ENCODE measurements around the gene UBE2O.

Gene UBE2O

DNA sequence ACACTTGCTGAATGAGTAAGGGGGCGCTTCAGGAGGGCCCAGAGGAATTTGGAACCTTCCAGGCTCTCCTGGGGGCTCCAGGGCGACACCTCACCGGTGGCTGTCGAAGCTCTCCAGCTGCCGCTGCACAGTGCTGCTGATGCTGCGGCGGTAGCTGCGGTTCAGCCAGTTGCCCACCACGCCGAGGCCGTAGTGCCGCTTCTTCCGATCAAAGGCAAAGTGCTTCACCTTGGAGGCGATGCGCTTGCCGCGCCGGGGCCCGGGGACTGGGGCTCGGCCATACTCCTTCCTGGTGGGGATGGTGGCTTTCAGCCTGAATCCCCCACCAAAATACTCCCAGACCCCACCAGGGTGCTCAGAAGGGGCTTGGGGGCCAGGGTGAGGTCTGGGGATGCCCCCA lies 23.8 kb upstream of the UBE2O start:
- Histone ChIP-seq H3K4me1 (ENCODE audit: insufficient read depth, low read length) (no peaks in the 10 kb centered on the region), H3K36me3 (ENCODE audit: insufficient read depth, low read length) (no peaks in the 10 kb centered on the region; the same call in 1 of the 2 replicates), H3K9me3 (ENCODE audit: control insufficient read depth, insufficient read depth, low read length) (no peaks in the 10 kb centered on the region; the same call in 1 of the 2 replicates), H3K9ac (ENCODE audit: low read depth, low read length) (no peak overlapping the region)

GRCh38 chr17:76475302-76475701 lies 22.4 kb upstream of the UBE2O start:
- Histone ChIP-seq H3K36me3 (ENCODE audit: insufficient read depth, low read length) (no peaks in the 10 kb centered on the region; the same call in 1 of the 2 replicates), H3K4me1 (ENCODE audit: insufficient read depth, low read length) (no peaks in the 10 kb centered on the region), H3K9ac (ENCODE audit: low read depth, low read length) (no peak overlapping the region), H3K9me3 (ENCODE audit: control insufficient read depth, insufficient read depth, low read length) (no peaks in the 10 kb centered on the region; the same call in 1 of the 2 replicates)

DNA sequence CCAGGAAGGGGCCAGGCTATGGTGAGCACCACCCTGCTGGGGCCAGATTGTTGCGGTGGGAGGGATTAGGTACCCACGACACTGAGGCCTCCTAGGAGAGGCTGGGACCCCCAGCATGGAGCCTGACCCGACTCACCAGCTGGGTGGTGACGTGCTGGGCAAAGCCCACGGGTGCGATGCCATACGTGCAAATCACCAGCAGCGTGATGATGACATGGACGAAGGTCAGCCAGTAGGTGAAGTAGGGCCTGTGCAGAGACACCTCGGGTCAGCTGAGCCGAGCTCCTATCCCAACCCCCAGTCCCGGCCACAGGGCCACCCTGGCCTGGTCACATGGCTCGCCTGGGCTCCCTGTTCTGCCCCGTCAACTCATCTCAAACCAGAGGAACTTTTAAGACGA lies 21.9 kb upstream of the UBE2O start:
- Histone ChIP-seq H3K36me3 (ENCODE audit: insufficient read depth, low read length) (no peaks in the 10 kb centered on the region; the same call in 1 of the 2 replicates), H3K9me3 (ENCODE audit: control insufficient read depth, insufficient read depth, low read length) (no peaks in the 10 kb centered on the region; the same call in 1 of the 2 replicates), H3K4me1 (ENCODE audit: insufficient read depth, low read length) (no peaks in the 10 kb centered on the region), H3K9ac (ENCODE audit: low read depth, low read length) (no peak overlapping the region)

GRCh38 chr17:76474238-76474637 lies 21.3 kb upstream of the UBE2O start:
- H3K36me3 ChIP-seq (ENCODE audit: insufficient read depth, low read length): no peaks in the 10 kb centered on the region; the same call in 1 of the 2 replicates
- no peaks in the 10 kb centered on the region; the same call in 1 of the 2 replicates for H3K9me3 ChIP-seq (ENCODE audit: control insufficient read depth, insufficient read depth, low read length)
- no peaks in the 10 kb centered on the region for H3K4me1 ChIP-seq (ENCODE audit: insufficient read depth, low read length)
- H3K9ac ChIP-seq (ENCODE audit: low read depth, low read length): no peak overlapping the region

- no peaks in the 10 kb centered on the region; the same call in 1 of the 2 replicates for H3K36me3 ChIP-seq (ENCODE audit: insufficient read depth, low read length)
- H3K4me1 ChIP-seq (ENCODE audit: insufficient read depth, low read length): no peaks in the 10 kb centered on the region
- H3K9ac ChIP-seq (ENCODE audit: low read depth, low read length): no peak overlapping the region
- no peaks in the 10 kb centered on the region; the same call in 1 of the 2 replicates for H3K9me3 ChIP-seq (ENCODE audit: control insufficient read depth, insufficient read depth, low read length)
Observed at GRCh38 chr17:76473541-76473985, 20.6 kb upstream of the UBE2O start.

- Histone ChIP-seq H3K9ac (ENCODE audit: low read depth, low read length) (no peak overlapping the region), H3K9me3 (ENCODE audit: control insufficient read depth, insufficient read depth, low read length) (no peaks in the 10 kb centered on the region; the same call in 1 of the 2 replicates), H3K4me1 (ENCODE audit: insufficient read depth, low read length) (no peaks in the 10 kb centered on the region; the same call in 1 of the 2 replicates), H3K36me3 (ENCODE audit: insufficient read depth, low read length) (no peaks in the 10 kb centered on the region; the same call in 1 of the 2 replicates)
Observed at GRCh38 chr17:76472726-76473125, 19.8 kb upstream of the UBE2O start.

GRCh38 chr17:76472258-76472645 lies 19.3 kb upstream of the UBE2O start:
- peaks cover 1% of the 10 kb centered on the region; the same call in 1 of the 2 replicates for H3K4me1 ChIP-seq (ENCODE audit: insufficient read depth, low read length)
- H3K9ac ChIP-seq (ENCODE audit: low read depth, low read length): no peak overlapping the region
- no peaks in the 10 kb centered on the region; the same call in 1 of the 2 replicates for H3K9me3 ChIP-seq (ENCODE audit: control insufficient read depth, insufficient read depth, low read length)

GRCh38 chr17:76471498-76472257 lies 18.7 kb upstream of the UBE2O start:
- Histone ChIP-seq H3K9ac (ENCODE audit: low read depth, low read length) (no peak overlapping the region), H3K36me3 (ENCODE audit: insufficient read depth, low read length) (no peaks in the 10 kb centered on the region; the same call in 1 of the 2 replicates), H3K9me3 (ENCODE audit: control insufficient read depth, insufficient read depth, low read length) (no peaks in the 10 kb centered on the region; the same call in 1 of the 2 replicates), H3K4me1 (ENCODE audit: insufficient read depth, low read length) (peaks cover 3% of the 10 kb centered on the region; the same call in 1 of the 2 replicates)

More at GRCh38 chr17:76472258-76472645, 19.3 kb upstream of the UBE2O start:
- H3K36me3 ChIP-seq (ENCODE audit: insufficient read depth, low read length): no peaks in the 10 kb centered on the region; the same call in 1 of the 2 replicates

DNA sequence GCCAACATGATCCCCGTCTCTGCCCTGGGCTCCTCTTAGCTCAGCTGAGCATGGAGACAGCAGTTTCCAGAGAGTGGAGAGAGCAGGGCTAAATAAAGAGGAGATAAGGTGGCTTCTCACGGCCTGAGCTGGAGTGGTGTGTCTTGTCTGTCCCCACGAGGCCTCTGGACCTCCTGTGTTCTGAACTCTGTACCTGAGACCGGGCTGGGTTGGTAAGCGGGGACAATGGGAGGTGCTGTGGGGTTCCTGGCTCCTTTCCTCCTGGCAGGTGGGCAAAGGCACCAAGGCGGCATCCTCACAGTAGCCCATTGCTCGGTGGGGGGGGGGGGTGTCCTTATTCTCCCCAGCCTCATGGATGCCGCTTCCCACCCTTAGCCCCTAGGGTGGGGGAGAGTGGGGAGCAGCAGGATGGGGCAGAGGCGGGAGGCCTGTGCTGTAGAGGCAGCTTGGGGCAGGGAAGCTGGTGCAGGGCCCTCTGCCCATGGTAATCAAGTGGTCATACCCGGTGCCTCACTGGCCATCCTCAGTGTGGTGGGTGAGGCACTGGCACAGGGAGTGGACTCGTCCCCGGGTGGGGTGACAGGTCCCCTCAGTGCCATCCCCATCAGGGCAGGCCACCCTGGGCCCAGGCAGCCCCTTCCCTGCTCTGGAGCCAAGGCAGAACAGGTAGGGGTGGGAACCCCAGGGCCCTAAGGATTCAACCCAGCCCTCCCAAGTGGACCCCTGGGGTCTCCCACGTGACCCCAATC lies 17.2 kb upstream of the UBE2O start:
- H3K9me3 ChIP-seq (ENCODE audit: control insufficient read depth, insufficient read depth, low read length): no peaks in the 10 kb centered on the region; the same call in 1 of the 2 replicates
- peaks cover 3% of the 10 kb centered on the region; the same call in 1 of the 2 replicates for H3K4me1 ChIP-seq (ENCODE audit: insufficient read depth, low read length)
- H3K9ac ChIP-seq (ENCODE audit: low read depth, low read length): no peak overlapping the region
- H3K36me3 ChIP-seq (ENCODE audit: insufficient read depth, low read length): no peaks in the 10 kb centered on the region; the same call in 1 of the 2 replicates

DNA sequence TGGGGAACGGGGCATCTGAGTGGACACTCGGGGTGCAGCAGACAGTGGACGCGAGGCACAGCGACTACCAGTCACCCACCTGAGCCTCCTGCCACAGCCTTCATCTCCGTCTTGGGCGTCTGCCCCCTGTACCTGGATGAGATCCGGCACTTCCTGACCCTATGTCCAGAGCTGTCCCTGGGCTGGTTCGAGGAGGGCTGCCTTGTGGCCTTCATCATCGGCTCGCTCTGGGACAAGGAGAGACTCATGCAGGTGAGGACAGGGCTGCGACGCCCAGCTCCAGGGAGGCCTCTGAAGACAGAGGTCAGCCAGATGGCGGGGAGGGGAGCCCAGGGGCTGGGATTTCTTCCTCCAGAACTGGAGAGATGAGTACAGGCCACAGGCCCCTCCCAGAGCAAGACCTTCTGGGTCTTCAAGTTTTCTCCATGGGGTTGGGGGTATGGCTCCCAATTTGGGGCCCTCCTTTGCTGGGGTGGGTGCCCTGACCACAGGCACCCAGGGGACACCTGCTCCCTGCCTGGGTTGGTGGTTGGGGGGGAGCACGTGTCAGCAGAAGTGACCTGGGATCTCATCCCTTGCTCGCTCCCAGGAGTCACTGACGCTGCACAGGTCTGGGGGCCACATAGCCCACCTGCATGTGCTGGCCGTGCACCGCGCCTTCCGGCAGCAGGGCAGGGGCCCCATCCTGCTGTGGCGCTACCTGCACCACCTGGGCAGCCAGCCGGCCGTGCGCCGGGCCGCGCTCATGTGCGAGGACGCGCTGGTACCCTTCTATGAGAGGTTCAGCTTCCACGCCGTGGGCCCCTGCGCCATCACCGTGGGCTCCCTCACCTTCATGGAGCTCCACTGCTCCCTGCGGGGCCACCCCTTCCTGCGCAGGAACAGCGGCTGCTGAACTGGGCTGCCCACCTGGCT lies 16.4 kb upstream of the UBE2O start:
- H3K4me1 ChIP-seq (ENCODE audit: insufficient read depth, low read length): peaks cover 3% of the 10 kb centered on the region; the same call in 1 of the 2 replicates
- H3K36me3 ChIP-seq (ENCODE audit: insufficient read depth, low read length): no peaks in the 10 kb centered on the region; the same call in 1 of the 2 replicates
- no peak overlapping the region for H3K9ac ChIP-seq (ENCODE audit: low read depth, low read length)
- H3K9me3 ChIP-seq (ENCODE audit: control insufficient read depth, insufficient read depth, low read length): no peaks in the 10 kb centered on the region

DNA sequence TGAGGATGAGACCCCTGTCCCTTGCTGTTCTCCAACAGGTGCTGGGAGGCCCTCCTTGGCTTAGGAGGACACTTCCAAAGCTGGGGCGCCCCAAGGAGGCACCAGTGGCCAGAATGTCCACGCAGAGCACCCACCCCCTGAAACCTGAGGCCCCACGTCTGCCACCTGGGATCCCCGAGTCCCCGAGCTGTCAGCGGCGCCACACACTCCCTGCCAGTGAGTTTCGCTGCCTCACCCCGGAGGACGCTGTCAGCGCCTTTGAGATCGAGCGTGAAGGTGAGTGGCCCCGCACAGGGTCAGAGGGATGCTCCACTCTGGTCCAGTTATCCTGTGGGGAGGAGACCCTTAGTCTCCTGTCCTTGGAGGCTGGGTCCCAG lies 15.7 kb upstream of the UBE2O start:
- H3K9me3 ChIP-seq (ENCODE audit: control insufficient read depth, insufficient read depth, low read length): no peaks in the 10 kb centered on the region
- no peak overlapping the region for H3K9ac ChIP-seq (ENCODE audit: low read depth, low read length)
- no peaks in the 10 kb centered on the region; the same call in 1 of the 2 replicates for H3K36me3 ChIP-seq (ENCODE audit: insufficient read depth, low read length)
- peaks cover 3% of the 10 kb centered on the region; the same call in 1 of the 2 replicates for H3K4me1 ChIP-seq (ENCODE audit: insufficient read depth, low read length)

DNA sequence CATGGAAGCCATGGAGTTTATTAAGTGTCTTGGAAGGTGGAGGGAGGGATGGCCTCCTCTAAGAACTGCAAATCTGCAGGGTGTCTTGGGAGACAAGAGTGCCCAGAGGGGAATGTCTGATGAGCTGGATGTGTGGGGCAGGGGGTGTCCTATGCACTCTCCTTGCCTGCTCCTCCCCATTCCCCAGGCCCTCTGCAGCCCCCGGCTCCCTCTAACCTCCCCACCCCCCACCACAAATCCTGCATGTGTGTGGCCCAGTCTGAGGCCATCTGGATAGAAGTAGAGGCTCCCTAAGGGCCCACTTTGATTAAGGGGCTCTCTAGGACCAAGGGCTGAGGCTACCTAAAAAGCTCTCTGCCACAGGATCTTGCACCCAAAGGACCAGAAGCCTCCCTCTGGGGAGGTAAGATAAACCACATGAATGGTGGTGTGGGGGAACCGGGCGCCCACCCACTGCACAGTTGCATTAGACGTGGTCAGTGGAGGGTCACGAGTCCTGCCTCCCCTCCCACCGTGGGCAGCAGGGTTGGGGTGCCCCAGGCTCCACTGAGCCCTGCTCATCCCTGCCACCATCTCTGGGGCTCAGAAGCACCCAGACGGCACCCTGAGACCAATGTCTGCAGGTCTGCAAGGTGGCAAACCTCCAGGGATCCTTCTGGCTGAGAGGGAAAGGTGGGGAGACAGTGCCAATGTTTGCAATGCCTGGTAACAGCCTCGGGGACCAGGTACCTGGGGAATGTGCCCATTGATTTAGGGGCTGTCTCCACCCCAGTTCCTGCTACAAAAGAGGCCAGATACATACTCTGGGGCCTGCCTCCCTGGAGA lies 15.1 kb upstream of the UBE2O start:
- Histone ChIP-seq H3K9ac (ENCODE audit: low read depth, low read length) (no peak overlapping the region), H3K4me1 (ENCODE audit: insufficient read depth, low read length) (peaks cover 3% of the 10 kb centered on the region; the same call in 1 of the 2 replicates), H3K9me3 (ENCODE audit: control insufficient read depth, insufficient read depth, low read length) (no peaks in the 10 kb centered on the region), H3K36me3 (ENCODE audit: insufficient read depth, low read length) (no peaks in the 10 kb centered on the region; the same call in 1 of the 2 replicates)

DNA sequence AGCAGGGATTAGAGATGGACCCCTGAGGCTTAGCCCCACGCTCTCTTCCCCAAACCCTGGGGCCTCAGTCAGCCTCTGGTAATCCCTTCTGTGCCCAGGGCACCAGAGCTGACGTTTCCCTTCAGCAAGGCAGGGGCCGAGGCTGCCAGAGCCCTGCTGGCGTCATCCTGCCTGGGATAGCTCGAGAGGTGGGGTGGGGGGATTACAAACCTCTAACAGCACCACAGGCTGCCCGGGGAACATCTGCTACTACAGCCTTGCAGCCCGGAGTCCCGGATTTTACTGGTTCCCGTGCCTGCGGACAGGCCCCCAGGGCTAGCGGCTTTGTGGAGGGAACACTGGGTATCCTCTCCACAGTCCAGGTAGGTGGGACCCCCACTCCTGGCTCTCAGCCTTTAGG lies 14.4 kb upstream of the UBE2O start, which contains the start of gene AANAT:
TSS of gene AANAT (plus strand) at position 238 of the 400 bp plus-strand sequence. CDS start 1,144 bp downstream, outside the sequence.
- Histone ChIP-seq H3K9ac (ENCODE audit: low read depth, low read length) (no peak within 1 kb of the TSS), H3K36me3 (ENCODE audit: insufficient read depth, low read length) (no peaks in the 10 kb centered on the region; the same call in 1 of the 2 replicates), H3K4me1 (ENCODE audit: insufficient read depth, low read length) (peaks cover 3% of the 10 kb centered on the region; the same call in 1 of the 2 replicates), H3K9me3 (ENCODE audit: control insufficient read depth, insufficient read depth, low read length) (no peaks in the 10 kb centered on the region)
